Forelimb muscle (tissue), 1 donor: ENCODE data around the gene NOL4L. TPM values are rescaled to one million over a fixed set of nuclear protein-coding genes. Genes with fewer than 3 reads are reported as not detected.

Source experiments
- DNase-seq: peaks from one replicate; pipeline ENCODE4 v3.0.0-alpha.2; 2013; ENCODE audit warnings: low read depth
- polyA plus RNA-seq: library from polyadenylated mRNA; unstranded; fragments of 120-200 nt; gene quantifications from one replicate; pipeline ENCODE4 v1.2.1, GENCODE V29; 2013; ENCODE audit not compliant: insufficient read length

Gene NOL4L
- polyA plus RNA-seq, 1 donor, result 14.8 TPM

DNA sequence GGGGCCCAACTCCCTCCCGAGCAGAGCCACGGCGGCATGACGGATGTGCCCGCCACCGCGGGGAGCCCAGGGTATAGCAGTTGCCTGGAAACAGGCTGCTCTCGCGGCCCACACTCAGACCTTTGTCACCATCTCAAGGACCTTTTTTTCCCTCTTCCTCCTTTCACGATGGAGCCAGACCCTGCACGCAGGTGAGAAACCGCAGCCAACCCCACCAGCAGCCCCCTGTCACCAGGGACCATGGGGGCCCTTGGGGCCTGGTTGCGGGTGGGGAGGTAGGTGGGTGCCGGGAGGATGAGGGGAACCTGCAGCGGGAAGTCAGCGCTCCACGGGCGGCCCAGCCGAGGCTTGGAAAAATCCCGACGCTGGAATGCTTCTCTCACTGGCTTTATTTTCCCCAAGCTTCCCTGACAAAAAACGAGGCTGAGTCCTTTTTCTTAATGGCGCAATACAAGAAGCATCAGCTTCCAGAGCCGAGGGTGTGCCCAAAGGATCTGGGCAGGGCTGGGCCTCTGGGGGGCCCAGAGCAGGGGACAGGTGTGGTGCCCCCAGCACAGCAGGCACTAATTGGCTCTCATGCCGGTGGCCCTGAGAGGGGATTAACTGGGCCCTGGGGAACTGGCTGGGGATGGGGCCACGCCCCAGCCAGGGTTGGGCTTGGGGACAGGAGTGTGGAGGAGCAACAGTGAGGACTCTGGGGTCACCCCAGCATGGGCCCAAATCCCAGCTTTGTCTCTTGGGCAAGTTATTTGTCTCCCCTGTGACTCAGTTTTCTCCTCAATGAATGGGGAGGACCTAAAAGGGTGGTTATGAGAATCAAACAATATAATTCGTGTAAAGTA, 23.9 kb downstream of the NOL4L start:
- no peak for DNase-seq

GRCh38 chr20:32560482-32560988, 24.6 kb downstream of the NOL4L start:
- DNase-seq, result no peak

- no peak for DNase-seq
Observed at GRCh38 chr20:32559753-32560380, 25.3 kb downstream of the NOL4L start.

DNA sequence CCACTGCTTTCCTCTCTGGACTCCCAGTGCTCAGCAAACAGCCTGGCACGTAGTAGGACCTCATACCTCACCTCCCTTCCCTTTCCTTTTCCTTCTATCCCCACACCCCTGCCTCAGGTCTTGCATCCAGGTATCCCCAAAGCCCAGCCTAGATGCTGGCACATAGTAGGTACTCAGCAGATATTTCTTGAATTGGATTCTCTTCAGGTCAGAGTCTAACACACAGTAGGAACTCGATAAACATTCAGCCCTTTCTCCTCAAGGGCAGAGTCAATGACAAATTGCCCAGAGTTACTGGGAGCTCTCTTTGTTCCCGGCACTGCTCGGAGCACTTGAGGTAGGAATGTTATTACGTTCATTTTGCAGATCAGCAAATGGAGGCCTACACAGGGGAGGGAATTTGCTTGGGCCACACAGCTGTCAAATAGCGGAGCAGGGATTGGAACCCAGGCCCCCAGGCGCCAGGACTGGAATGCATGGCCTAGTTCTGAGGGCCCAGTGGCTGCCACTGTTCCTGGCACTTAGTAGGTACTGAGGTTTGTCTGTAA, 25.9 kb downstream of the NOL4L start:
- DNase-seq, result no peak

GRCh38 chr20:32558526-32558925, 26.6 kb downstream of the NOL4L start:
- no peak for DNase-seq

DNA sequence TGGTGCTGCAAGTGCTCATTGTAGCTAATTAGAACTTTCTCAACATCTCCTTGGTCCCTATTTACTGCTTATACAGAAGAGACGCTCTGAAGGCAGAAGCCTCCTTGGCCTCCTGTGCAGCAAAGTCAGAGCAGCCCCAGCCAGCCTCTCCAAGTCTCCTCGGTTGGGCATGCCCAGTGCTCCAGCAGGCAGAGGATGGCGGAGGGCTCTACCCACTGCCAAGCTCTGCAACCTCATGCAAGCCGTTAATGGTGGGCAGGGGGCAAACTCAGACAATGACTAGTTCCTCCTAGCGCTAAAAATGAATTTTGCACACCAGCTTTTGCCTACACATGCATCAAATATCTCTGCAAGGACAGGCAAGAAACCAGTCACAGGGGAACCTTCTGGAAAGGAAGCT, 27.8 kb downstream of the NOL4L start:
- no peak for DNase-seq

- no peak for DNase-seq
Observed at GRCh38 chr20:32556312-32557184, 28.6 kb downstream of the NOL4L start.

GRCh38 chr20:32555584-32555983, 29.5 kb downstream of the NOL4L start:
- DNase-seq, result no peak

GRCh38 chr20:32554965-32555289, 30.2 kb downstream of the NOL4L start:
- DNase-seq, result no peak

- DNase-seq, result no peak
Observed at GRCh38 chr20:32553618-32554017, 31.5 kb downstream of the NOL4L start.

- DNase-seq, result no peak
Observed at GRCh38 chr20:32551693-32552092, 33.4 kb downstream of the NOL4L start.

DNA sequence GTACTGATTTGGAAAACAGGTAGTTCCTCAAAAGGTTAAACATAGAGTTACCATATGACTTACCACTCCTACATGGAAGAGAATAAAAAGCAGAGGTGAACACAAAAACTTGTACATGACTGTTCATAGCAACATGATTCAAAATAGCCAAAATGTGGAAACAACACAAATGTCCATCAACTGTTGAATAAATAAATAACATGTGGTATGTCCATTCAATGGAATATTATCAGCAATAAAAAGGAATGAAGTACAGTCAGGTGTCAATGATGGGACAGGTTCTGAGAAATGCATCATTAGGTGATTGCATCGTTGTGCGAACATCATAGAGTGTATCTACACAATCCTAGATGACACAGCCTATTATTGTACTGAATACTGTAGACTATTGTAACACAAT, 35.3 kb downstream of the NOL4L start:
- DNase-seq, result no peak

GRCh38 chr20:32547753-32548034, 37.4 kb downstream of the NOL4L start:
- DNase-seq, result no peak

DNA sequence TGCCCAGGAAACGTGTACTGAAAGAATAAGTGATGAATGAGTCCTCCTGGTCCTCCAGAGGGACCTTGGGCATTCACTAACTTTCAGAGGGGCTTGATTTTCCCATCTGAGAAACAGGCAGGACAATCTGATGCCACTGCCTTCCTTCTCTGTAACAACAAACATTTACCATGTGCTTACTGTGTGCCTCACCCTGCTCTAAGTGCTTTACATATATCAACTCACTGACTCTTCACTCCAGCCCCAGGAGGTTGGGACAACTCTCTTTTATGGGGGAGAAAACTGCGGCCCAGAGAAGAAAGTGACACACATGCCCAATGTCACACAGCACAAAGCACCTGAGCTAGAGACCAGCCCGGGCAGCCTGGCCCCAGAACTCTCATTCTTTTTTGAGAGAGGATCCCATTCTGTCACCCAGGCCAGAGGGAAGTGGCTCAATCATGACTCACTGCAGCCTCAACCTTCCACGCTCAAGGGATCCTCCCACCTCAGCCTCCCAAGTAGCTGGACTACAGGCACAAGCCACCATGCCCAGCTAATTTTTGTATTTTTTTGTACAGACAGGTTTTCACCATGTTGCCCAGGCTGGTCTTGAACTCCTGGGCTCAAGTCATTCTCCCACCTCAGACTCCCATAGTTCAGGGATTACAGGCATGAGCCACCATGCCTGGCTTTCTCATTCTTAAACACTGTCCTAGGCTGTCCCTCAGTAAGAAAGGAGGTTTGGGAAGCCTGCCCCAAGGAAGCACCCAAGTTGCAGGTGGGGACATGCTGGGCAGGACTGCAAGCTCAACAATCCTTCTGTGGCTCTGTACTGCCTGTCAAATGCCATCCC, 38.0 kb downstream of the NOL4L start:
- no peak for DNase-seq

GRCh38 chr20:32544893-32545840, 40.0 kb downstream of the NOL4L start:
- DNase-seq, result no peak

GRCh38 chr20:32544260-32544722, 40.8 kb downstream of the NOL4L start:
- DNase-seq, result no peak

DNA sequence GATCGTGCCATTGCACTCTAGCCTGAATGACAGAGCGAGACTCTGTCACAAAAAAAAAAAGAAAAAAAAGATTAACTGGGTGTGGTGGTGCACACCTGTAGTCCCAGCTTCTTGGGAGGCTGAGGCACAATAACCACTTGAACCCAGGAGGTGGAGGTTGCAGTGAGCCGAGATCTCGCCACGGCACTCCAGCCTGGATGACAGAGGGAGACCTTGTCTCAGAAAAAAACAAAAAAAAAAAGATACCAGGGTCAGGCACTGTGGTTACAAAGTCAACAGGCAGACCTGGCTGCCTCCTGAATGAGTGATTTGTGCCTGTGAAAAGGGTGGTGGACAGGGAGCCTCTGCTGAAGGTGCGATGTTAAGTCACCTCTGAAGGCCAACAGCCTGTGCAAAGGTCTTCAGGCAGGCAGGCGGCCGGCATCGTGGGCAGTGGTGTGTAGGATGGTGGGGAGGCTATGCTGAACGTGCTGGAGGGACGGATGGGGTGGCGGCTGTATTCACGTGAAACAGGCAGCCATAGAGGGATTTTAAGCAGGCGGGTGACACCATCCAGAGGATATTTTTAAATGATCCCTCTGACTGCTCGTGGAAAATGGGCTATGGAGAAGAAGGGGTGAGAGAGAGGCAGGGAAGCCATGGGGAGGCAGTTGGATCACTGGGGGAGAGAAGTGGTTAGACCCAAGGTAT, 41.4 kb downstream of the NOL4L start:
- no peak for DNase-seq

DNA sequence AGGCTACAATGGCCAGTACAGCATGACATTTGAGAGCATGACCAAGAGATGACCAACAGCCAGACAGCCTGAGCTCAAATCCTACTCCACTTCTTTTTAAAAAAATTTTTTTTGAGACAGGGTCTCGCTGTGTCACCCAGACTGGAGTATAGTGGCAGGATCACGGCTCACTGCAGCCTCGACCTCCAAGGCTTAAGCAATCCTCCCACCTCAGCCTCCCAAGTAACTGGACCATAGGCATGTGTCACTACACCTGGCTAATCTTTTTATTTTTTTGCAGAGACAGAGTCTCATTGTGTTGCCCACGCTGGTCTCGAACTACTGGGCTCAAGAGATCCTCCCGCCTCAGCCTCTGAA, 42.9 kb downstream of the NOL4L start:
- no peak for DNase-seq
